SJSA1 (cell line): ENCODE data around the gene RGS3. TPM values are rescaled to one million over a fixed set of nuclear protein-coding genes. Genes with fewer than 3 reads are reported as not detected.
A peak's percentile ranks its signal among the peaks of the same experiment; 100 is the strongest.

Experiments used
- DNase-seq, 2 experiments: peaks; one replicate each; pipeline ENCODE4 v3.0.0-alpha.2; 2015 to 2020; ENCODE audit warnings: low spot score in 2 of 2, low read depth in 1 of 2
- H3K27ac ChIP-seq: fragments of 250-450 bp; sonication (Bioruptor Pico); 2 replicates; pipeline ENCODE4 v1.5.1; 2020; ENCODE audit warnings: mild to moderate bottlenecking, moderate library complexity
- H3K27me3 ChIP-seq: fragments of 250-450 bp; sonication (Bioruptor Pico); replicated peaks from 2 replicates; pipeline ENCODE4 v1.5.1; 2020; ENCODE audit warnings: mild to moderate bottlenecking, moderate library complexity
- H3K36me3 ChIP-seq: fragments of 250-450 bp; sonication (Bioruptor Pico); 2 replicates; pipeline ENCODE4 v1.5.1; 2020; ENCODE audit warnings: mild to moderate bottlenecking
- H3K4me1 ChIP-seq: fragments of 250-450 bp; sonication (Bioruptor Pico); replicated peaks from 2 replicates; pipeline ENCODE4 v1.6.1; 2021; ENCODE audit warnings: mild to moderate bottlenecking
- H3K4me3 ChIP-seq: fragments of 250-450 bp; sonication (Bioruptor Pico); 2 replicates; pipeline ENCODE4 v1.5.1; 2020; ENCODE audit warnings: mild to moderate bottlenecking
- H3K9me3 ChIP-seq: fragments of 250-450 bp; sonication (Bioruptor Pico); replicated peaks from 2 replicates; pipeline ENCODE4 v1.5.1; 2020; ENCODE audit warnings: mild to moderate bottlenecking
- total RNA-seq: library from RNA; depleted of rRNA; stranded (reverse); fragments of >200 nt; shearing (Covaris generic); gene quantifications from 2 replicates; pipeline ENCODE4 v1.2.3, GENCODE V29; 2014

RGS3 gene
- total RNA-seq, 1 experiment from 2014 or later, result 54.8 TPM

- no peak for DNase-seq
- no peaks in the 10 kb centered on the region for H3K27me3 ChIP-seq
- no peak overlapping the region for H3K4me3 ChIP-seq
- H3K27ac ChIP-seq, result no peak overlapping the region
- peaks cover 31% of the 10 kb centered on the region for H3K4me1 ChIP-seq
- H3K36me3 ChIP-seq, result no peaks in the 10 kb centered on the region
- H3K9me3 ChIP-seq, result no peaks in the 10 kb centered on the region
Measured at GRCh38 chr9:113514748-113515147, 51.2 kb downstream of the RGS3 start.

- Histone ChIP-seq H3K4me3 (no peak overlapping the region), H3K27ac (no peak overlapping the region), H3K4me1 (peaks cover 36% of the 10 kb centered on the region), H3K9me3 (no peaks in the 10 kb centered on the region), H3K27me3 (no peaks in the 10 kb centered on the region), H3K36me3 (no peaks in the 10 kb centered on the region)
- no peak for DNase-seq
Measured at GRCh38 chr9:113515862-113516261, 52.3 kb downstream of the RGS3 start.

- DNase-seq, result no peak
- H3K36me3 ChIP-seq, result no peaks in the 10 kb centered on the region
- no peaks in the 10 kb centered on the region for H3K9me3 ChIP-seq
- H3K4me1 ChIP-seq, result peaks cover 32% of the 10 kb centered on the region
- peak overlapping the region; percentile 18; the same call in 1 of the 2 replicates for H3K27ac ChIP-seq
- no peaks in the 10 kb centered on the region for H3K27me3 ChIP-seq
- H3K4me3 ChIP-seq, result no peak overlapping the region
Measured at GRCh38 chr9:113516840-113517577, 53.5 kb downstream of the RGS3 start.

- Histone ChIP-seq H3K4me1 (peaks cover 25% of the 10 kb centered on the region), H3K27me3 (no peaks in the 10 kb centered on the region), H3K27ac (no peak overlapping the region), H3K4me3 (no peak overlapping the region), H3K36me3 (no peaks in the 10 kb centered on the region), H3K9me3 (no peaks in the 10 kb centered on the region)
- no peak for DNase-seq
Measured at GRCh38 chr9:113519426-113520108, 56.0 kb downstream of the RGS3 start.

- H3K27me3 ChIP-seq, result no peaks in the 10 kb centered on the region
- peaks cover 25% of the 10 kb centered on the region for H3K4me1 ChIP-seq
- no peaks in the 10 kb centered on the region for H3K36me3 ChIP-seq
- H3K9me3 ChIP-seq, result no peaks in the 10 kb centered on the region
- no peak for DNase-seq
- H3K4me3 ChIP-seq, result no peak overlapping the region
- no peak overlapping the region for H3K27ac ChIP-seq
Measured at GRCh38 chr9:113520109-113520642, 56.6 kb downstream of the RGS3 start.

GRCh38 chr9:113521693-113522255, 58.2 kb downstream of the RGS3 start:
- H3K4me3 ChIP-seq, result no peak overlapping the region
- peaks cover 18% of the 10 kb centered on the region for H3K4me1 ChIP-seq
- H3K27ac ChIP-seq, result no peak overlapping the region
- H3K27me3 ChIP-seq, result no peaks in the 10 kb centered on the region
- no peaks in the 10 kb centered on the region for H3K36me3 ChIP-seq
- DNase-seq, result no peak
- H3K9me3 ChIP-seq, result no peaks in the 10 kb centered on the region

GRCh38 chr9:113522419-113522818, 58.9 kb downstream of the RGS3 start:
- peaks cover 12% of the 10 kb centered on the region for H3K4me1 ChIP-seq
- no peak overlapping the region for H3K27ac ChIP-seq
- H3K27me3 ChIP-seq, result no peaks in the 10 kb centered on the region
- H3K4me3 ChIP-seq, result no peak overlapping the region
- DNase-seq, result no peak
- no peaks in the 10 kb centered on the region for H3K9me3 ChIP-seq
- H3K36me3 ChIP-seq, result no peaks in the 10 kb centered on the region

- DNase-seq, result no peak
- H3K27ac ChIP-seq, result no peak overlapping the region
- H3K36me3 ChIP-seq, result no peaks in the 10 kb centered on the region
- peaks cover 9% of the 10 kb centered on the region for H3K4me1 ChIP-seq
- H3K27me3 ChIP-seq, result no peaks in the 10 kb centered on the region
- H3K4me3 ChIP-seq, result no peak overlapping the region
- H3K9me3 ChIP-seq, result no peaks in the 10 kb centered on the region
Measured at GRCh38 chr9:113522858-113523257, 59.3 kb downstream of the RGS3 start.

- Histone ChIP-seq H3K9me3 (no peaks in the 10 kb centered on the region), H3K4me3 (no peak overlapping the region), H3K27ac (no peak overlapping the region), H3K27me3 (no peaks in the 10 kb centered on the region), H3K4me1 (peaks cover 9% of the 10 kb centered on the region), H3K36me3 (no peaks in the 10 kb centered on the region)
- DNase-seq, result no peak
Measured at GRCh38 chr9:113523421-113524141, 60.1 kb downstream of the RGS3 start.

GRCh38 chr9:113524468-113524867, 60.9 kb downstream of the RGS3 start:
- no peak overlapping the region for H3K4me3 ChIP-seq
- peaks cover 8% of the 10 kb centered on the region for H3K4me1 ChIP-seq
- no peaks in the 10 kb centered on the region for H3K27me3 ChIP-seq
- no peak overlapping the region for H3K27ac ChIP-seq
- no peak for DNase-seq
- no peaks in the 10 kb centered on the region for H3K36me3 ChIP-seq
- no peaks in the 10 kb centered on the region for H3K9me3 ChIP-seq

GRCh38 chr9:113525205-113525604, 61.7 kb downstream of the RGS3 start:
- no peak for DNase-seq
- peaks cover under 1% of the 10 kb centered on the region for H3K4me1 ChIP-seq
- H3K27me3 ChIP-seq, result no peaks in the 10 kb centered on the region
- no peak overlapping the region for H3K27ac ChIP-seq
- H3K36me3 ChIP-seq, result no peaks in the 10 kb centered on the region
- no peak overlapping the region for H3K4me3 ChIP-seq
- H3K9me3 ChIP-seq, result no peaks in the 10 kb centered on the region

GRCh38 chr9:113525831-113526230, 62.3 kb downstream of the RGS3 start:
- H3K27me3 ChIP-seq, result no peaks in the 10 kb centered on the region
- no peaks in the 10 kb centered on the region for H3K36me3 ChIP-seq
- H3K4me1 ChIP-seq, result no peaks in the 10 kb centered on the region
- no peak for DNase-seq
- H3K9me3 ChIP-seq, result no peaks in the 10 kb centered on the region
- no peak overlapping the region for H3K4me3 ChIP-seq
- no peak overlapping the region for H3K27ac ChIP-seq

- H3K27ac ChIP-seq, result no peak overlapping the region
- no peaks in the 10 kb centered on the region for H3K27me3 ChIP-seq
- H3K9me3 ChIP-seq, result no peaks in the 10 kb centered on the region
- H3K36me3 ChIP-seq, result no peaks in the 10 kb centered on the region
- DNase-seq, result no peak
- no peak overlapping the region for H3K4me3 ChIP-seq
- H3K4me1 ChIP-seq, result no peaks in the 10 kb centered on the region
Measured at GRCh38 chr9:113526231-113526746, 62.8 kb downstream of the RGS3 start.
